Measurements from ENCODE around the gene CDH6. TPM values are rescaled to one million over a fixed set of nuclear protein-coding genes. Genes with fewer than 3 reads are reported as not detected.

Gene CDH6
- total RNA-seq, 1 donor from 2014 or later, result 127 TPM

DNA sequence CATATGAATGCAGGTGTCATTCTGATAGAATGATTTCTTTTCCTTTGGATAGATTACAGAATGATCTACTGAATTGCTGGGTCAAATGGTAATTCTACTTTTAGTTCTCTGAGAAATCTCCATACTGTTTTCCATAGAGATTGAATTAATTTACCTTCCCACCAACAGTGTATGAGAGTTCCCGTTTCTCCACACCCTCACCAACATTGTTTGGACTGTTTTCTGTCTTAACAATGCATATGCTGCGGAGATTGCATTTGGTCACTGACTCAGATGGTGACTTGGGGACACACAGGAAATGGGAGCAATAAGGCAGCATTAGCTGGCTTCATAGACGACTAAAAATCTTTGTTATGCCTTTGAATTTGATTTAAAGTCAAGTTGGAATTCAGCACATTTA is 95.9 kb downstream of the CDH6 start:
- H3K36me3 Mint-ChIP-seq, result peaks cover 6% of the 10 kb centered on the region
- no peak for DNase-seq (ENCODE audit: extremely low spot score, unreplicated experiment)
- H3K4me3 Mint-ChIP-seq, result no peak overlapping the region
- TF ChIP-seq, protein P1, sequence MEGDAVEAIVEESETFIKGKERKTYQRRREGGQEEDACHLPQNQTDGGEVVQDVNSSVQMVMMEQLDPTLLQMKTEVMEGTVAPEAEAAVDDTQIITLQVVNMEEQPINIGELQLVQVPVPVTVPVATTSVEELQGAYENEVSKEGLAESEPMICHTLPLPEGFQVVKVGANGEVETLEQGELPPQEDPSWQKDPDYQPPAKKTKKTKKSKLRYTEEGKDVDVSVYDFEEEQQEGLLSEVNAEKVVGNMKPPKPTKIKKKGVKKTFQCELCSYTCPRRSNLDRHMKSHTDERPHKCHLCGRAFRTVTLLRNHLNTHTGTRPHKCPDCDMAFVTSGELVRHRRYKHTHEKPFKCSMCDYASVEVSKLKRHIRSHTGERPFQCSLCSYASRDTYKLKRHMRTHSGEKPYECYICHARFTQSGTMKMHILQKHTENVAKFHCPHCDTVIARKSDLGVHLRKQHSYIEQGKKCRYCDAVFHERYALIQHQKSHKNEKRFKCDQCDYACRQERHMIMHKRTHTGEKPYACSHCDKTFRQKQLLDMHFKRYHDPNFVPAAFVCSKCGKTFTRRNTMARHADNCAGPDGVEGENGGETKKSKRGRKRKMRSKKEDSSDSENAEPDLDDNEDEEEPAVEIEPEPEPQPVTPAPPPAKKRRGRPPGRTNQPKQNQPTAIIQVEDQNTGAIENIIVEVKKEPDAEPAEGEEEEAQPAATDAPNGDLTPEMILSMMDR (conservative IDR thresholded peaks at IDR 0.05), result no peak
- no peak overlapping the region for H3K27ac Mint-ChIP-seq
- peaks cover under 1% of the 10 kb centered on the region for H3K9me3 Mint-ChIP-seq
- no peaks in the 10 kb centered on the region for H3K27me3 Mint-ChIP-seq
- peaks cover 6% of the 10 kb centered on the region for H3K4me1 Mint-ChIP-seq (ENCODE audit: unreplicated experiment)

DNA sequence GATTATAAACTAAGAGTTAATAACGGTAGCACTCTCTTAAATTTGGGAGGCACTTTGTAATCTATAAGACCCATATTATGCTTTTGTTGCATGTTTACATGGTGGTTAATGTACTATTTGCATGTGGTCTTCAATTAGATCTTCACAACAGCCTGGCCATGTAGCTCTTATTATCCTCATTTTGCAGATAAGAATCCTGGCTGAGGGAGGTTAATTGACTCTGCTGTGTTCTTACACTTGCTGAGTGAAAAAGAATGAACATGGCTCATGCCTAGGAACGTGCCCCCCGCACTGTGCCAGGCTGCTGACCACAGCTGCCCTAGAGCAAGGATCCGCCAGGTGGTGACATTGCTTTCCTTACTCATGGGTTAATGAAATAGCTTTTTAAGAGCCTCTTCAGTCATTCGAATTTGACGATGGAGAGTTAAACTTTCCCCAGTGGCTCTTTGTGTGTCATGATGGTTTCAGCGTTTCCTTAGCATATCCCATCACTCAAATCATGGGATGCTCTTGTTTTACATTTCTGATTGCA is 97.9 kb downstream of the CDH6 start:
- no peaks in the 10 kb centered on the region for H3K27me3 Mint-ChIP-seq
- no peak overlapping the region for H3K27ac Mint-ChIP-seq
- no peaks in the 10 kb centered on the region for H3K9me3 Mint-ChIP-seq
- no peak overlapping the region for H3K4me3 Mint-ChIP-seq
- no peak for DNase-seq (ENCODE audit: extremely low spot score, unreplicated experiment)
- H3K4me1 Mint-ChIP-seq (ENCODE audit: unreplicated experiment), result peaks cover 6% of the 10 kb centered on the region
- TF ChIP-seq, protein P1 (conservative IDR thresholded peaks at IDR 0.05), result no peak
- peaks cover 6% of the 10 kb centered on the region for H3K36me3 Mint-ChIP-seq

DNA sequence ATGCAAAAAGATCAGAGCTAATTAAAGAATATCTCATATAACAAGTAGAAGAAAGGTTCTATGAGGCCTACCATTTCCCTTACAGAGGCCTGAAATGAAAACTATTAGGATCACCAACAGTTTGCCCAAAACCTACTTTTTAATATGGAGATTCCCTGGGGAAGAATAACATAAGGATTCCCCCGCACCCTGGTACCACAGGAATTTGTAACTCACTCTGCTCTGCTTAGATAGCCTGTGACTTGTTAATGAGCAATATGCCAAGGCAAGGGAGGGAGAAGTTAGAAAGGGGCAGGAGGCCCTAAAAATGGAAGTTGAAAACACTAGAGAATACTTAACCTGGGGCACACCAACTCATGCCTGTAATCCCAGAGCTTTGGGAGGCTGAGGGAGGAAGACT is 107.0 kb downstream of the CDH6 start:
- Mint-ChIP-seq H3K36me3 (peaks cover 11% of the 10 kb centered on the region), H3K4me1 (ENCODE audit: unreplicated experiment) (no peaks in the 10 kb centered on the region), H3K27ac (no peak overlapping the region), H3K27me3 (no peaks in the 10 kb centered on the region), H3K9me3 (no peaks in the 10 kb centered on the region), H3K4me3 (no peak overlapping the region)
- TF ChIP-seq, protein P1 (conservative IDR thresholded peaks at IDR 0.05), result no peak
- DNase-seq (ENCODE audit: extremely low spot score, unreplicated experiment), result no peak

DNA sequence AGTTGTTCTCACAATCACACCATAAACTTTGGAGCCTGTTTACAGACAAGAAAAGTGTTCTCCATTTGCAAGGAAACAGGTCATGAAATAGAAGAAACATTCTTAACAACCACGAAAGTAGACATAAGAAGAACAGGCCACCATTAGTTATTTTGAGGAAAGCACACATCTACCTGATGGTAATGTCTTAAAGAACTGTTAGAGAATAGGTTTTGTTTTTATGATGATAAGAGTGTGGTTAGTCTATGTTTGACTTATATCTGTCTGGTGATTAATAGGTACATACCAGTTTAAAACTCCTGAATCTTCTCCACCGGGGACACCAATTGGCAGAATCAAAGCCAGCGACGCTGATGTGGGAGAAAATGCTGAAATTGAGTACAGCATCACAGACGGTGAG is 108.3 kb downstream of the CDH6 start:
- Mint-ChIP-seq H3K27me3 (no peaks in the 10 kb centered on the region), H3K4me1 (ENCODE audit: unreplicated experiment) (no peaks in the 10 kb centered on the region), H3K9me3 (no peaks in the 10 kb centered on the region), H3K27ac (no peak overlapping the region), H3K4me3 (no peak overlapping the region), H3K36me3 (peaks cover 11% of the 10 kb centered on the region)
- TF ChIP-seq, protein P1 (conservative IDR thresholded peaks at IDR 0.05), result no peak
- DNase-seq (ENCODE audit: extremely low spot score, unreplicated experiment), result no peak

DNA sequence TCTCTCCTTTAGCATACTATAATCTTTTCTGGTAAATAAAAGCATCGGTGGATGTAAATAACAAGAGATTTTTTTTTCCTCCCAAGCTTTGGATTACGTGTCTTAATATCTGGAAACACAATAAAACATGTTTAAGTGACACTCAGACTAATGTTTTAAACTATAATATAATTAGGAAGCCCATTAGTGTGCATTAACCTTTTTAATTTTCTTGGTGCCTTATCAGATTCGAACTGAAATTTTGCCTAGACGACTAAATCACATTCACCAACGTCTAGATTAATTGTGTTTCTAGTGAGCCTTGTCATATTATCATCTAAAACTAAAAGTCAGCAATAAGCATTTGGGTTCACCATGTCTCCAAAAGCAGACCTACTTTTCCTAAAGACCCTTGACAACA is 110.2 kb downstream of the CDH6 start:
- H3K36me3 Mint-ChIP-seq, result peaks cover 11% of the 10 kb centered on the region
- no peak overlapping the region for H3K27ac Mint-ChIP-seq
- TF ChIP-seq, protein P1 (conservative IDR thresholded peaks at IDR 0.05), result no peak
- no peaks in the 10 kb centered on the region for H3K27me3 Mint-ChIP-seq
- H3K9me3 Mint-ChIP-seq, result no peaks in the 10 kb centered on the region
- H3K4me1 Mint-ChIP-seq (ENCODE audit: unreplicated experiment), result no peaks in the 10 kb centered on the region
- no peak for DNase-seq (ENCODE audit: extremely low spot score, unreplicated experiment)
- H3K4me3 Mint-ChIP-seq, result no peak overlapping the region

DNA sequence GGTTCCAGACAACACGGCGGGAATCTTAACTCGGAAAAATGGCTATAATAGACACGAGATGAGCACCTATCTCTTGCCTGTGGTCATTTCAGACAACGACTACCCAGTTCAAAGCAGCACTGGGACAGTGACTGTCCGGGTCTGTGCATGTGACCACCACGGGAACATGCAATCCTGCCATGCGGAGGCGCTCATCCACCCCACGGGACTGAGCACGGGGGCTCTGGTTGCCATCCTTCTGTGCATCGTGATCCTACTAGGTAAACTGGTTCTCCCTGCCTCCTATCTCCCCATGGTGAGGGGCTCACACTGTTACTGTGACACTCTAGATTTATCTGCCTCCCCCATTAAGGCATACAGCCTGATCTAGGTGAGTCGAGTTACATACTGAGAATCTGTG is 124.2 kb downstream of the CDH6 start:
- H3K9me3 Mint-ChIP-seq, result no peaks in the 10 kb centered on the region
- H3K4me3 Mint-ChIP-seq, result no peak overlapping the region
- H3K4me1 Mint-ChIP-seq (ENCODE audit: unreplicated experiment), result no peaks in the 10 kb centered on the region
- H3K27me3 Mint-ChIP-seq, result no peaks in the 10 kb centered on the region
- TF ChIP-seq, protein P1 (conservative IDR thresholded peaks at IDR 0.05), result no peak
- peaks cover 5% of the 10 kb centered on the region for H3K36me3 Mint-ChIP-seq
- DNase-seq (ENCODE audit: extremely low spot score, unreplicated experiment), result no peak
- H3K27ac Mint-ChIP-seq, result no peak overlapping the region
